Measurements from ENCODE around the gene PDE6G.

DNA sequence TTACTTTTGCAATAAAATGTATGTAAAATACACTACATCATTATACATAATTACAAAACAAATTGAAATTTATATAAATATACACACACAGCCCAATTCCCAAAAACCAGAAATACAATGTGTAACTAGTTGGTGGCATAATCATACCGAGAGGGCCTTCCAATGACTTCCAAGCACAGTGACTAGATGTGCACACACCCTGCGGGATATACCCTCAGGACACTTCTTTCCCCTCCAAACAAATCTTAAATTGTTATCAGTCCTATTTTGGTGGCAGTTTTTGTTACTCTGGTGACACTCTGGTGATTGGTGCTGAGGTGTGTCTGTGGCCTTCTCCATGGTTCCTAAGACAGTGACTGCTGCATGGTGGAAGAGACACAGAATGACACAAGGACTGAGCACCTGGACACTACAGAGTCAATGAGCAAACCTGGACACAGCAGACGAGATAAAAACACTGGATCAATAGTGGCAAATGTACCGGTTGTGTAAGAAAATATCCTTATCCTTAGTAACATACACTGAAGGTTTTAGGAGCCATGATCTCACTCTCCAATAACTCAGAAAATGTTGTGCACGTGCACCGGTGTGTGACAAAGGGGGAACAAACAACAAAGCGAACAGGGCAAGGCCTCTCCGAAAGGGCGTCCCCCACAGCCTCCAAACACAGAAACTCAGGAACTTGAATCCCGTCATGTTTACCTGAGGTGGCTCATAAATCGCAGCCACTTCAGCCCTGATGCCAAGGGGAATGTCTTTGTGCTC is 52.3 kb downstream of the PDE6G start:
- TF ChIP-seq POLR2AphosphoS5 (IDR thresholded peaks at IDR 0.05; ENCODE audit: low read depth, low read length) (no peak), TCF7L2 (IDR thresholded peaks at IDR 0.05; ENCODE audit: low read depth, low read length) (no peak)
- TF ChIP-seq, protein P1, sequence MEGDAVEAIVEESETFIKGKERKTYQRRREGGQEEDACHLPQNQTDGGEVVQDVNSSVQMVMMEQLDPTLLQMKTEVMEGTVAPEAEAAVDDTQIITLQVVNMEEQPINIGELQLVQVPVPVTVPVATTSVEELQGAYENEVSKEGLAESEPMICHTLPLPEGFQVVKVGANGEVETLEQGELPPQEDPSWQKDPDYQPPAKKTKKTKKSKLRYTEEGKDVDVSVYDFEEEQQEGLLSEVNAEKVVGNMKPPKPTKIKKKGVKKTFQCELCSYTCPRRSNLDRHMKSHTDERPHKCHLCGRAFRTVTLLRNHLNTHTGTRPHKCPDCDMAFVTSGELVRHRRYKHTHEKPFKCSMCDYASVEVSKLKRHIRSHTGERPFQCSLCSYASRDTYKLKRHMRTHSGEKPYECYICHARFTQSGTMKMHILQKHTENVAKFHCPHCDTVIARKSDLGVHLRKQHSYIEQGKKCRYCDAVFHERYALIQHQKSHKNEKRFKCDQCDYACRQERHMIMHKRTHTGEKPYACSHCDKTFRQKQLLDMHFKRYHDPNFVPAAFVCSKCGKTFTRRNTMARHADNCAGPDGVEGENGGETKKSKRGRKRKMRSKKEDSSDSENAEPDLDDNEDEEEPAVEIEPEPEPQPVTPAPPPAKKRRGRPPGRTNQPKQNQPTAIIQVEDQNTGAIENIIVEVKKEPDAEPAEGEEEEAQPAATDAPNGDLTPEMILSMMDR (IDR thresholded peaks at IDR 0.05) = no peak
- TF ChIP-seq, protein P2, sequence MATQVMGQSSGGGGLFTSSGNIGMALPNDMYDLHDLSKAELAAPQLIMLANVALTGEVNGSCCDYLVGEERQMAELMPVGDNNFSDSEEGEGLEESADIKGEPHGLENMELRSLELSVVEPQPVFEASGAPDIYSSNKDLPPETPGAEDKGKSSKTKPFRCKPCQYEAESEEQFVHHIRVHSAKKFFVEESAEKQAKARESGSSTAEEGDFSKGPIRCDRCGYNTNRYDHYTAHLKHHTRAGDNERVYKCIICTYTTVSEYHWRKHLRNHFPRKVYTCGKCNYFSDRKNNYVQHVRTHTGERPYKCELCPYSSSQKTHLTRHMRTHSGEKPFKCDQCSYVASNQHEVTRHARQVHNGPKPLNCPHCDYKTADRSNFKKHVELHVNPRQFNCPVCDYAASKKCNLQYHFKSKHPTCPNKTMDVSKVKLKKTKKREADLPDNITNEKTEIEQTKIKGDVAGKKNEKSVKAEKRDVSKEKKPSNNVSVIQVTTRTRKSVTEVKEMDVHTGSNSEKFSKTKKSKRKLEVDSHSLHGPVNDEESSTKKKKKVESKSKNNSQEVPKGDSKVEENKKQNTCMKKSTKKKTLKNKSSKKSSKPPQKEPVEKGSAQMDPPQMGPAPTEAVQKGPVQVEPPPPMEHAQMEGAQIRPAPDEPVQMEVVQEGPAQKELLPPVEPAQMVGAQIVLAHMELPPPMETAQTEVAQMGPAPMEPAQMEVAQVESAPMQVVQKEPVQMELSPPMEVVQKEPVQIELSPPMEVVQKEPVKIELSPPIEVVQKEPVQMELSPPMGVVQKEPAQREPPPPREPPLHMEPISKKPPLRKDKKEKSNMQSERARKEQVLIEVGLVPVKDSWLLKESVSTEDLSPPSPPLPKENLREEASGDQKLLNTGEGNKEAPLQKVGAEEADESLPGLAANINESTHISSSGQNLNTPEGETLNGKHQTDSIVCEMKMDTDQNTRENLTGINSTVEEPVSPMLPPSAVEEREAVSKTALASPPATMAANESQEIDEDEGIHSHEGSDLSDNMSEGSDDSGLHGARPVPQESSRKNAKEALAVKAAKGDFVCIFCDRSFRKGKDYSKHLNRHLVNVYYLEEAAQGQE (IDR thresholded peaks at IDR 0.05; ENCODE audit: insufficient read depth in 1 of 2, low read depth in 2 of 2, low read length in 1 of 2) = no peak
